Activated naive CD8-positive, alpha-beta T cell treated with anti-CD3 and anti-CD28 coated beads for 36 hours (primary cell): ENCODE data around the gene PLEKHD1. TPM values are rescaled to one million over a fixed set of nuclear protein-coding genes. Genes with fewer than 3 reads are reported as not detected.

Source experiments
- DNase-seq: peaks from one replicate; pipeline ENCODE4 v3.0.0; 2021
- H3K27ac Mint-ChIP-seq: one replicate; pipeline ENCODE4 v1.8.0; 2022; ENCODE audit warnings: mild to moderate bottlenecking, moderate library complexity, mixed read lengths
- H3K27me3 Mint-ChIP-seq: one replicate; pipeline ENCODE4 v1.8.0; 2022; ENCODE audit warnings: mild to moderate bottlenecking, mixed read lengths
- H3K36me3 Mint-ChIP-seq: one replicate; pipeline ENCODE4 v1.8.0; 2021; ENCODE audit warnings: mild to moderate bottlenecking, mixed read lengths
- H3K4me1 Mint-ChIP-seq: one replicate; pipeline ENCODE4 v1.8.0; 2021; ENCODE audit warnings: mixed read lengths
- H3K4me3 Mint-ChIP-seq: one replicate; pipeline ENCODE4 v1.8.0; 2022; ENCODE audit warnings: mild to moderate bottlenecking, moderate library complexity, mixed read lengths
- H3K9me3 Mint-ChIP-seq: one replicate; pipeline ENCODE4 v1.8.0; 2022; ENCODE audit warnings: mixed read lengths
- total RNA-seq, 2 experiments: library from RNA; stranded (reverse); gene quantifications; one replicate each; pipeline ENCODE4 v1.2.3, GENCODE V29; 2021

Gene PLEKHD1
- total RNA-seq, 2 experiments from 2014 or later = 0.04 TPM; not detected in 1

DNA sequence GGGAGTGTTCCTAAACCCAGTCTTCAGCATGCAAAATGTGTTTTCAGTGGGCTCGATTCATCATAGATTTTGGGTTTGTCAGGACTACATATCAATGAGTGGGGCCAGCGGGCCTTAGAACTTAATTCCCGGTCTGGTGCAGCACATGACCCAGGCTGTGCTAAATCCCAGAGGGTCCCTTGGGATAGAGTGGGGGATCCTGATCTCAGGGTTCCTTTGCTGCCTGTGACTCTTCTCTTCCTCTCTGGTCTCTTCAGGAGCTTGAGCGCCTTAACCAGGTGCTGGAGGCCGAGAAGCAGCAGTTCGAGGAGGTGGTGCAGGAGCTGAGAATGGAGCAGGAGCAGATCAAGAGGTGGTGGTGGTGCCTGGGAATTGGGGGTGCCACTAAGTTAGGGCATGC is 37.5 kb downstream of the PLEKHD1 start:
- no peaks in the 10 kb centered on the region for H3K4me1 Mint-ChIP-seq
- H3K27ac Mint-ChIP-seq = no peak overlapping the region
- no peaks in the 10 kb centered on the region for H3K36me3 Mint-ChIP-seq
- peaks cover 3% of the 10 kb centered on the region for H3K27me3 Mint-ChIP-seq
- H3K9me3 Mint-ChIP-seq = no peaks in the 10 kb centered on the region
- H3K4me3 Mint-ChIP-seq = no peak overlapping the region
- DNase-seq = no peak

DNA sequence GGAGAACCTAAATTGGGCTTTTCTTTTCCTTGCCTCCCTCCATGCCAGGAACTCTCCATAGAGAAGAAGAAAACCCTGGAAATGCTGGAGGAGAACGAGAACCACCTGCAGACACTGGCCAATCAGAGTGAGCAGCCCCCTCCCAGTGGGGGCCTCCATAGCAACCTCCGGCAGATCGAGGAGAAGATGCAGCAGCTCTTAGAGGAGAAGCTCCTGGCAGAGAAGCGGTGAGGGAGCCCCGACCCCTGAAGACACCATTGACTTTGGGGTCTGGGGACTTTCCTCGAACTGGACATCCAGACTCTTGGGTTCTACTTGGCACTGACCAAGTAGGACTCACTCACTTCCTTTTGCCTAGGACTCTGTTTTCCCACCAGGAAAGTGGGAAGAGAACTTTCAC is 41.4 kb downstream of the PLEKHD1 start:
- no peaks in the 10 kb centered on the region for H3K36me3 Mint-ChIP-seq
- DNase-seq = no peak
- no peaks in the 10 kb centered on the region for H3K4me1 Mint-ChIP-seq
- no peak overlapping the region for H3K4me3 Mint-ChIP-seq
- H3K27me3 Mint-ChIP-seq = no peaks in the 10 kb centered on the region
- H3K9me3 Mint-ChIP-seq = no peaks in the 10 kb centered on the region
- H3K27ac Mint-ChIP-seq = no peak overlapping the region

DNA sequence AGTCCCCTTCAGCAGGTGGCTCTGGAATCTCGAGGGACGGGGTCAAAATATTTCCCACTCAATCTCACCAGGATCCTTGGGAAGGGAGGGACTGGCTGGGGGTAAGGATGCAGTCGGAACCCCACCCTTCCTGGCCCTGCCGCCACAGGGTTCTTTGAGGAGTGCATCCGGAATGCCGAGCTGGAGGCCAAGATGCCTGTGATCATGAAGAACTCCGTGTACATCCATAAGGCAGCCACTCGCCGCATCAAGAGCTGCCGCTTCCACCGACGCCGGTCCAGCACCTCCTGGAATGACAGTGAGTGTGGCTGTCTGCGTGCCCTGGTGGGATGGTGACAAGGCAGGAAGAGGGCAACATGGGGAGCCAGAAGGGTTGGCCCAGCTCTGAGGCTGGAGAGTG is 43.1 kb downstream of the PLEKHD1 start:
- H3K9me3 Mint-ChIP-seq = no peaks in the 10 kb centered on the region
- no peak for DNase-seq
- no peak overlapping the region for H3K4me3 Mint-ChIP-seq
- H3K27me3 Mint-ChIP-seq = peaks cover 8% of the 10 kb centered on the region
- H3K4me1 Mint-ChIP-seq = no peaks in the 10 kb centered on the region
- no peak overlapping the region for H3K27ac Mint-ChIP-seq
- H3K36me3 Mint-ChIP-seq = no peaks in the 10 kb centered on the region

DNA sequence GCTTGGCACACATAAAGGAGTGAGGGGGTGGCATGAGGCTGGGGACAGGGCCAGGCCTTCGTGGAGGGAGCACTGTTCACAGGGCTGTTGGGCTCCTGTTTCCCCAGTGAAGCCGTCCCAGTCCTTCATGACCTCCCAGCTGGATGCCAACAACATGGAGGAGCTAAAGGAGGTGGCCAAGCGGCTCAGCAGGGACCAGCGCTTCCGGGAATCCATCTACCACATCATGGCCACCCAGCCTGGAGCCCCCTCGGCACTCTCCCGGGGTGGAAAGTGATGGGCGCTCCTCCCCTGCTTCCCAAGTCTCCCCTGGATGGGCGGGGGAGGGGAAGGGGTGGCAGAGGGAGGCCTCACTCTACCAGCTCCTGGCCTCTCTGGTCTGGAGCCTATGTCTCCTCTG is 43.6 kb downstream of the PLEKHD1 start:
- no peaks in the 10 kb centered on the region for H3K4me1 Mint-ChIP-seq
- H3K27ac Mint-ChIP-seq = no peak overlapping the region
- no peaks in the 10 kb centered on the region for H3K36me3 Mint-ChIP-seq
- peaks cover 12% of the 10 kb centered on the region for H3K27me3 Mint-ChIP-seq
- no peak for DNase-seq
- H3K4me3 Mint-ChIP-seq = no peak overlapping the region
- no peaks in the 10 kb centered on the region for H3K9me3 Mint-ChIP-seq

DNA sequence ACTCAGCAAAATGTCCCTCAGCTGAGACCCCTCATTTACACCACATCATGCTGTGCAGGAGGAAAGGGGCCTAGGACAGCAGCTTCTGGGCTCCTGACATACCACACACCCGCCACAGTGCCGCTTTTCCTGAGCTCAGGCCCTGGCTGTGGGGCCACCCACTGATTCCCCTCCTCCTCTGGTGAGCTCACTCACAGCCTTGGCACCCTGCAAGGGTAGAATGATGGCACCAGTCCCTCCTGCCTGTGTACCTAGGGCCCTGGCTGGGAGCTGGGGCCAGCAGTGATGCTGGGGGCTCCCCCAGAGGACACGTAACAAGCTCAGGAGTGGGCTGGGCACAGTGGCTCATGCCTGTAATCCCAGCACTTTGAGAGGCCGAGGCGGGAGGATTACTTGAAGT is 44.4 kb downstream of the PLEKHD1 start:
- H3K27ac Mint-ChIP-seq = no peak overlapping the region
- H3K27me3 Mint-ChIP-seq = peaks cover 15% of the 10 kb centered on the region
- no peak overlapping the region for H3K4me3 Mint-ChIP-seq
- no peak for DNase-seq
- no peaks in the 10 kb centered on the region for H3K36me3 Mint-ChIP-seq
- H3K4me1 Mint-ChIP-seq = no peaks in the 10 kb centered on the region
- H3K9me3 Mint-ChIP-seq = no peaks in the 10 kb centered on the region

DNA sequence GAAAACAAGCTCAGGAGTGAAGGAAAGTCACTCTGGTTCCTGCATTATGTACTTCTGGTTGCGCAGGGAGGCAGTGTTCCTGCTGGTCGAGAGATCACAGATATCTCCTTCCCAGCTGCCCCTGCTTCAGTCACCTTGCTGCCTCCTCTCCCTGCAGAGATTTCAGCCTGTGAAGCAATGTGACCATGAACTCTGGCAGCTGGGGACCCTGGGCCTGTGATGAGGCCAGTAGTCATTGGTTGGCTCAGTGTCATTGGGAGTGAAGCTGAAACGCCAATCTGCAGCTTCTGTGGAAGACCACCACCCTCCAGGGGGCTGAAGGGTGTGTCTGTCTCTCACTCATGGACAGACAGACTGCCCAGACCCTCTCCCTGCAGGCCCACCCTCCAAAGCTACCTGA is 45.0 kb downstream of the PLEKHD1 start:
- H3K4me1 Mint-ChIP-seq = no peaks in the 10 kb centered on the region
- peaks cover 15% of the 10 kb centered on the region for H3K27me3 Mint-ChIP-seq
- H3K4me3 Mint-ChIP-seq = no peak overlapping the region
- H3K9me3 Mint-ChIP-seq = no peaks in the 10 kb centered on the region
- no peaks in the 10 kb centered on the region for H3K36me3 Mint-ChIP-seq
- DNase-seq = no peak
- H3K27ac Mint-ChIP-seq = no peak overlapping the region

DNA sequence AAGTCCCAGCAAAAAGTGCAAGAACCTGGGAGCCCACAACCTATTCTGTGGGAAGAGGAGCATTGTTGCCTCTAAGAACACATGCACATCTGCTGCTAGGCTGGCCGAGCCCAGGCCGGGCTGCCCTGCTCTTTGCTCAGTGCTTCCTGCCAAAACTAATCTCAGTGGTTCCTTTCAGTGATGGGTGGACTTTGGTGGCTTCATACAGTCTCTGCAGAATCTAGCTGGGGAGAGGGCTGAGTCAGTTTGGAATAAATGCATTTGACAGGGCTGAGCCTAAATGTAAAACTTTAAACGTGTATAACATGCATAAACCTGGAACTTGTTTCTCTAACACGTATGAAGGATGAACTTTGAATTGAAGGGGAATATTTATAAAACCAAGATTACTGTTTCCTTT is 45.6 kb downstream of the PLEKHD1 start:
- Mint-ChIP-seq H3K27me3 (peaks cover 21% of the 10 kb centered on the region), H3K4me3 (no peak overlapping the region), H3K36me3 (no peaks in the 10 kb centered on the region), H3K27ac (no peak overlapping the region), H3K9me3 (no peaks in the 10 kb centered on the region), H3K4me1 (no peaks in the 10 kb centered on the region)
- no peak for DNase-seq

DNA sequence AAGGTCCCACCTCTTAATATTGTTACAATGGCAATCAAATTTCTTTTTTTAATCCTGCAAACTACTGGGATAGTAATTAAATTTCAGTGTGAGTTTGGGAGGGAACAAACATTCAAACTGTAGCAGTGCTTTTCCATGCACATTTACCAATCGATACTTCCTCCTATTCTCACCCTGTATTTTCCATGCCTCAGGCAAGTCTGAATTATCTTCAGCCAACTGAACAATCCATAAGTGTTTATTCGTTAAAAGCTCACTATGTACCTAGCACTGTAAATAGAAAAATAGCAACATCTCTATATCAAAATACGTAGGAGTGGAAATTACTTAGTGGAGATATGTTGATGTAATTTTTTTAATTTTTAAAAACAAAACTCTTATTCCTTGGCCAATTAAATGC is 46.6 kb downstream of the PLEKHD1 start:
- Mint-ChIP-seq H3K27ac (no peak overlapping the region), H3K4me3 (no peak overlapping the region), H3K9me3 (no peaks in the 10 kb centered on the region), H3K4me1 (no peaks in the 10 kb centered on the region), H3K36me3 (no peaks in the 10 kb centered on the region), H3K27me3 (peaks cover 31% of the 10 kb centered on the region)
- no peak for DNase-seq

DNA sequence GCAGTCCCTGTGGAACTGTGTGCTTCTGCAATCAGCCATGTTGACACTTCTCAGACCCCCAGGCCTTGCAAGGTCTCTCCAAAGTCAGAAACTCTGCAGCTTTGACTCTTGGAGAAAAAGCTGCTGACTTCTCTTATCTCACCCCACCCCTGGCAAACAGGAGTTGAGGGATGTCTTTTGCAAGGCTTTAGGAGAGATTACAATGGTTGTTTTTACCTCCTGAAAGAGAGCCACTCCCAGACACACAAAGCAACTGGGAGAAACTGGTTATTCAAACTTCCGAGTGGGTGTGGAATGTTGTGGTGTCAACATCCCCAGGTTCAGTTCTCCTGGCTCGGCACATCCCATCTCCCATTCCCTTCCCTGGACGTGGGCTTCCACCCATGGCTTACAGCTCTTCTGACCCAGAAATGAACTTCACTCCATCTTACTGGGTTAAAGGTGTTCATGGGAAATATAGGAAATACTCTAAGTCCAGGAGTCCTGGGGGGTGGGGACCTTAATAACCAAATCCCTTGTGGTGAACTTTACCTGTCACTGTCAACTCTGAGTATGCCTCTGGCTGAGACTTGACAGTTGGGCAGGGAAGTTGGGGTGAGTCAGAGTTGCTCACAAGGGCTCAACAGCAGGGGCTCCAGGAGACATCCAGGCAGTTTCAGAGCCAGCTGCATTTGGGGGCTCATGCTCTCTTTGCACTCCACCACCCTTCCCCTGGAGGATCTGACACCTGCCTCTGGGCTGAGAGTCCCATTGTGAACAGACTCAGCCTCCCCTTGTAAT is 48.2 kb downstream of the PLEKHD1 start:
- DNase-seq = no peak
- Mint-ChIP-seq H3K4me3 (no peak overlapping the region), H3K9me3 (no peaks in the 10 kb centered on the region), H3K36me3 (no peaks in the 10 kb centered on the region), H3K27me3 (peaks cover 46% of the 10 kb centered on the region), H3K27ac (no peak overlapping the region), H3K4me1 (no peaks in the 10 kb centered on the region)

DNA sequence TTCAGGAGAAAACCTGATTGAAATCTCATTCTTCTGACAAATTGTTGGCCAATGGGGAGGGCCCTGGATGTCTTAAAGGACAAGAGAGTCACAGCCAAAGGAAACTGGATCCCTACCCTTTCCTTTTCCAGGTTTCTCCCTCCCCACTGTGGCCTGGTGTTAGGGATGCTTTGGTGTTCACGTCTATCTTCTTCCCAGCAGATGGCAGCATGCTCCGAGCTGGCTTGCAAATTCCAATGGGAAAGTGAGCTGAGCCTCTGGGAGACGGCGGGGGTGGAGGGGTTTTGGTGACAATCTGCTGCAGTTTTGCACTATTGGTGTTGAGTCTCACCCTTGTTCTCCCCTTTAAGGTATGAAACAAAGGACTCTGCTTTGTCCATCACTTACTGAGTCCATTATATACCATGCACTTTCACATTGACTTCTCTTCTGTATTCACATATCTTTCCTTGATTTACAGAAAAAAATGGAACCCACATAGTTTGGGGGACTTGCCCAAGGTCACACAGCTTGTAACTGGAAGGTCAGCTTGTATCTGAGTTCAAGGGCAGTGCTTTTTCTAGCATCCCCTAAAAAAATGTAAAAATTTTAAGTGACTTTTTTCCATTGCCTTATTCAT is 50.8 kb downstream of the PLEKHD1 start:
- H3K4me1 Mint-ChIP-seq = no peaks in the 10 kb centered on the region
- H3K9me3 Mint-ChIP-seq = no peaks in the 10 kb centered on the region
- no peaks in the 10 kb centered on the region for H3K36me3 Mint-ChIP-seq
- no peak overlapping the region for H3K27ac Mint-ChIP-seq
- peaks cover 53% of the 10 kb centered on the region for H3K27me3 Mint-ChIP-seq
- no peak for DNase-seq
- no peak overlapping the region for H3K4me3 Mint-ChIP-seq

DNA sequence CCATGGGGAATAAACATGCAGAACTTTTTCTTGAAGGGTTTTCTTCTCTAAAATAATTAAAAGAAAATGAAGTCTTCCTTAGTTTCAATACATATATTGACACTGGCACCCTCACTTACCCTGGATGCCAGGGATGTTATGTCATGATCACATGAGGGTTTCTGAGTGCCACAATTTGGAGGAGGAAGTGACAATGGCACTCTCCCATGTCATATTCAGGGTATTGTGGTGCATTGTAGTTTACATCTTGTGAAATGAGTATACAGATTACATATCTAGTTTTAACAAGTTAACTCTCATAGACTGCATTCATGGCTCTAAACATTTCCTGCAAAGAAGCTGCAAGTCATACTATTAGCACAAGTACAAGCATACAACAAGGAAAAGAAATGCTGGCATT is 52.4 kb downstream of the PLEKHD1 start:
- Mint-ChIP-seq H3K9me3 (no peaks in the 10 kb centered on the region), H3K36me3 (no peaks in the 10 kb centered on the region), H3K27me3 (peaks cover 51% of the 10 kb centered on the region), H3K27ac (no peak overlapping the region), H3K4me1 (no peaks in the 10 kb centered on the region), H3K4me3 (no peak overlapping the region)
- DNase-seq = no peak

DNA sequence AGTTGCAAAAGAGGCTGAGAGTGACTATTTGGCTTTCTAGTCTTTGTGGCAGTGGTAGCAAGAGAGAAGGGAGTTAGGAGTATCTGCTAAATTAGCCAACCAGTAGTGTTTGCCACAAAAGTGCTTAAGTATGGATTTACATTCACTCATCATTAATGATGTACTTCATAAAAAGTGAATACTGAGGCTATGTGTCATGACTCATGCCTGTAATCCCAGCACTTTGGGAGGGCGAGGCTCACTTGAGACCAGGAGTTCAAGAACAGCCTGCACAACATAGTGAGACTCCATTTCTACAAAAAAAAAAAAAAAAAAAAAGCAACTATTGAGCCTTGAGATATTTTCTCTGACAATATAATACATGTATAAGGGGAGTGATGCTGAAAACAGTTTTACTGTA is 53.4 kb downstream of the PLEKHD1 start:
- H3K27ac Mint-ChIP-seq = no peak overlapping the region
- no peaks in the 10 kb centered on the region for H3K36me3 Mint-ChIP-seq
- no peaks in the 10 kb centered on the region for H3K4me1 Mint-ChIP-seq
- no peaks in the 10 kb centered on the region for H3K9me3 Mint-ChIP-seq
- DNase-seq = no peak
- H3K27me3 Mint-ChIP-seq = peaks cover 51% of the 10 kb centered on the region
- H3K4me3 Mint-ChIP-seq = no peak overlapping the region

DNA sequence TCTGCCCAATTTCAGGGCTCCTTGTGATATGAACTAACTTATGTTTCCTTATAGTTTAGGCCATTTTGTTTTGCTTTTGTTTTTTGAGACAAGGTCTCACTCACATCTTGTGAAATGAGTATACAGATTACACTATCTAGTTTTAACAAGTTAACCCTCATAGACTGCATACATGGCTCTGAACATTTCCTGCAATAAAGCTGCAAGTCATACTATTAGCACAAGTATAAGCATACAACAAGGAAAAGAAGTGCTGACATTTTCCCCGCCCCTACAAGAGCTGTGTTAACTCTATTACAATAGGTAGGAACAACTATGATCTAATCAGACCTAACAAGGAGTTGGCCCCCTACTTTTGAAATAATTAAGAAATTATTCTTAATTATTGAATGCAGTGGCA is 54.2 kb downstream of the PLEKHD1 start:
- no peaks in the 10 kb centered on the region for H3K36me3 Mint-ChIP-seq
- DNase-seq = no peak
- H3K4me3 Mint-ChIP-seq = no peak overlapping the region
- H3K27ac Mint-ChIP-seq = no peak overlapping the region
- H3K4me1 Mint-ChIP-seq = peaks cover 3% of the 10 kb centered on the region
- H3K27me3 Mint-ChIP-seq = peaks cover 46% of the 10 kb centered on the region
- no peaks in the 10 kb centered on the region for H3K9me3 Mint-ChIP-seq

DNA sequence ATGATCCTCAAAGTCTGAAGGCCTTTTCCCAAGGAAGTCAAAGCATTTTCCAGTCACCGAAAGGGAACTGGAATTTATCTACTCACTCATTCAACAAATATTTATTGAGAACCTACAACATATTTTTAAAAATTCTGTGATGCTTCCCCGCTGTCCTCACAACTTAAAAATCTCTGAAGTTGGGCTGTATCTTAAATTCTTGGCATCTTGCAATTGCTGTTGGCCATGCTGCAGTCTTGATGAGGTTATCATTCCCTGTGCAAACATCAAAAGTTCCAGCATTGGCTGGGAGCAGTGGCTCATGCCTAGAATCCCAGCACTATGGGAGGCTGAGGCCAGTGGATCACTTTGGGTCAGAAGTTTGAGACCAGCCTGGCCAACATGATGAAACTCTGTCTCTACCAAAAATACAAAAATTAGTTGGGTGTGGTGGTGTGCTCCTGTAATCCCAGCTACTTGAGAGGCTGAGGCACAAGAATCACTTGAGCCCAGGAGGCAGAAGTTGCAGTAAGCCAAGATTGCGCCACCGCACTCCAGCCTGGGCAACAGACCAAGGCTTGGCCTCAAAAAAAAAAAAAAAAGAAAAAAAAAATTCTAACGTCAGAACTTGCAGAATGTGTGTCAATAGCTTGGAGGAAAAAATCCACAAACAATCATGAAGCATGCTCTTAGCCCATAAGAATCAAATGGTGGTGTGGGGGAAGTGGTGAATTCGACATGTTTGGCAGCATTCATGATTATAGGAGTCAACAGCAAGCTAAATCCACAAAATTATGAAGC is 55.3 kb downstream of the PLEKHD1 start:
- H3K36me3 Mint-ChIP-seq = no peaks in the 10 kb centered on the region
- DNase-seq = no peak
- H3K4me1 Mint-ChIP-seq = peaks cover 8% of the 10 kb centered on the region
- H3K9me3 Mint-ChIP-seq = no peaks in the 10 kb centered on the region
- no peak overlapping the region for H3K27ac Mint-ChIP-seq
- H3K27me3 Mint-ChIP-seq = peaks cover 50% of the 10 kb centered on the region
- no peak overlapping the region for H3K4me3 Mint-ChIP-seq

DNA sequence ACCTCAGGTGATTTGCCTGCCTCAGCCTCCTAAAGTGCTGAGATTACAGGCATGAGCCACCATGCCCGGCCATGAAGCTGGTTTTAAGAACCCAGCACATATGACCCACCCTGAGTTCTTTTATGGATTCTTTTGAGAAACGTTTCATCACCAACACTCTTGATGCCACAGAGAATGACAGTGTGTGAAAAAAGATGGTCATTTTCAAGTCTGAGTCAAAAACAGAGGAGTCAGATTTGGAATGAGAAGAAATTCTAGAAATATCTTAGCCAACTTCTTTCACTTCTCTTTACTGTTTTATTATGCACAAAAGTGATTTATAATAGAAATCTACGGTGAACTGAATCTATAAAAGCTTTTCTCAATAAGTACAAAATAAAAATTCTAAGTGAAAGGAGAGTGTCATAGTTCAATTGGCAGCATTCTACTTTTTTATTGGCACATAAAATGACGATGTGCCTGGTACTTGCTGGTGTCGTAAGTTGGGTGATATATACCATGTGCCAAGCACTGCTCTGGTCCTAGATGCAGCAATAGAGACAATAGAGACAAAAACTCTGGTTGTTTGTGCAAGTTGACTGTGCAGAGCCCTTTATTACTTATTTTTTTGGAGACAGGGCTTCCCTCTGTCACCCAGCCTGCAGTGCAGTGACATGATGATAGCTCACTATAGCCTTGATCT is 56.3 kb downstream of the PLEKHD1 start:
- Mint-ChIP-seq H3K4me1 (peaks cover 8% of the 10 kb centered on the region), H3K27me3 (peaks cover 41% of the 10 kb centered on the region)

More for the DNA sequence above, 56.3 kb downstream of the PLEKHD1 start:
- Mint-ChIP-seq H3K27ac (no peak overlapping the region), H3K36me3 (no peaks in the 10 kb centered on the region), H3K4me3 (no peak overlapping the region), H3K9me3 (no peaks in the 10 kb centered on the region)
- no peak for DNase-seq
